ENCODE measurements around the gene GDA. TPM values are rescaled to one million over a fixed set of nuclear protein-coding genes. Genes with fewer than 3 reads are reported as not detected.

Gene GDA
- under 1 TPM; 0.31 to 0.43 (median 0.40) TPM for polyA plus RNA-seq (ENCODE audit: insufficient read length in 3 of 3)

- no peak for DNase-seq (ENCODE audit: low read depth in 3 of 3, low spot score in 2 of 3)
Measured at GRCh38 chr9:72149231-72149975, at the start of gene GDA. GDA (plus strand) TSS chr9:72149440; CDS start chr9:72149560, 120 bp downstream.

GRCh38 chr9:72102520-72102919 is 46.7 kb upstream of the GDA start:
- no peak for DNase-seq (ENCODE audit: low read depth in 3 of 3, low spot score in 2 of 3)

- DNase-seq (ENCODE audit: low read depth in 3 of 3, low spot score in 2 of 3): no peak
Measured at GRCh38 chr9:72113056-72113455, 36.2 kb upstream of the GDA start.

- DNase-seq (ENCODE audit: low read depth in 3 of 3, low spot score in 2 of 3): no peak
Measured at GRCh38 chr9:72119853-72120252, 29.4 kb upstream of the GDA start.

GRCh38 chr9:72124947-72125346 is 24.3 kb upstream of the GDA start:
- DNase-seq (ENCODE audit: low read depth in 3 of 3, low spot score in 2 of 3): no peak

GRCh38 chr9:72127753-72128152 is 21.5 kb upstream of the GDA start:
- no peak for DNase-seq (ENCODE audit: low read depth in 3 of 3, low spot score in 2 of 3)

- no peak for DNase-seq (ENCODE audit: low read depth in 3 of 3, low spot score in 2 of 3)
Measured at GRCh38 chr9:72128526-72128925, 20.7 kb upstream of the GDA start.

GRCh38 chr9:72129271-72130156 is 19.7 kb upstream of the GDA start:
- DNase-seq (ENCODE audit: low read depth in 3 of 3, low spot score in 2 of 3): no peak

- no peak for DNase-seq (ENCODE audit: low read depth in 3 of 3, low spot score in 2 of 3)
Measured at GRCh38 chr9:72130321-72130720, 18.9 kb upstream of the GDA start.

GRCh38 chr9:72131206-72131605 is 18.0 kb upstream of the GDA start:
- DNase-seq (ENCODE audit: low read depth in 3 of 3, low spot score in 2 of 3): no peak

- DNase-seq (ENCODE audit: low read depth in 3 of 3, low spot score in 2 of 3): no peak
Measured at GRCh38 chr9:72132052-72132451, 17.2 kb upstream of the GDA start.

GRCh38 chr9:72133365-72134035 is 15.7 kb upstream of the GDA start:
- no peak for DNase-seq (ENCODE audit: low read depth in 3 of 3, low spot score in 2 of 3)

- no peak for DNase-seq (ENCODE audit: low read depth in 3 of 3, low spot score in 2 of 3)
Measured at GRCh38 chr9:72134801-72135200, 14.4 kb upstream of the GDA start.

- no peak for DNase-seq (ENCODE audit: low read depth in 3 of 3, low spot score in 2 of 3)
Measured at GRCh38 chr9:72137697-72138365, 11.4 kb upstream of the GDA start.

GRCh38 chr9:72139226-72139625 is 10.0 kb upstream of the GDA start:
- no peak for DNase-seq (ENCODE audit: low read depth in 3 of 3, low spot score in 2 of 3)

GRCh38 chr9:72140586-72140985 is 8.7 kb upstream of the GDA start:
- DNase-seq (ENCODE audit: low read depth in 3 of 3, low spot score in 2 of 3): no peak

- no peak for DNase-seq (ENCODE audit: low read depth in 3 of 3, low spot score in 2 of 3)
Measured at GRCh38 chr9:72141484-72141883, 7.8 kb upstream of the GDA start.

- DNase-seq (ENCODE audit: low read depth in 3 of 3, low spot score in 2 of 3): no peak
Measured at GRCh38 chr9:72144756-72145492, 4.3 kb upstream of the GDA start.

GRCh38 chr9:72145733-72146505 is 3.3 kb upstream of the GDA start:
- DNase-seq (ENCODE audit: low read depth in 3 of 3, low spot score in 2 of 3): no peak

All from right renal cortex interstitium (tissue), 3 donors.